Gastroesophageal sphincter (tissue), 3 donors: ENCODE measurements around the gene ZEB2.

Source experiments
- CTCF ChIP-seq, 4 experiments: fragments of 200-600 bp in 2 of 4; fragments of 450-650 bp in 2 of 4; sonication (generic) in 1 of 4; IDR thresholded peaks; one replicate each; pipeline ENCODE4 v1.5.1; 2017 to 2019; ENCODE audit warnings: antibody characterized with exemption in 4 of 4, mild to moderate bottlenecking in 2 of 4, moderate library complexity in 2 of 4
- EP300 ChIP-seq: sonication (generic); formaldehyde crosslinking; IDR thresholded peaks from one replicate; pipeline ENCODE4 v1.6.1; 2017; ENCODE audit warnings: antibody characterized with exemption, mild to moderate bottlenecking
- POLR2AphosphoS5 ChIP-seq: sonication (generic); formaldehyde crosslinking; IDR thresholded peaks from one replicate; pipeline ENCODE4 v1.6.1; 2017; ENCODE audit warnings: antibody characterized with exemption

GRCh38 chr2:144445196-144445595 is 74.7 kb downstream of the ZEB2 start:
- TF ChIP-seq CTCF (IDR thresholded peaks at IDR 0.05) = no peak
- no peak for TF ChIP-seq POLR2AphosphoS5
- no peak for TF ChIP-seq EP300
